Loucy (cell line): Measurements from ENCODE around the gene KRTAP10-11.

Experiments used
- H2AFZ ChIP-seq: fragments of 200-600 bp; sonication (generic); 2 replicates; pipeline ENCODE4 v1.6.0; 2016; ENCODE audit warnings: antibody characterized with exemption, mild to moderate bottlenecking, low read length, moderate library complexity
- H3F3A ChIP-seq: fragments of 200-600 bp; 2 replicates; pipeline ENCODE4 v1.6.0; 2016; ENCODE audit warnings: antibody characterized with exemption, low read depth, mild to moderate bottlenecking
- H3K27me3 ChIP-seq: fragments of 200-600 bp; sonication (generic); 2 replicates; pipeline ENCODE4 v1.6.1; 2014; ENCODE audit warnings: low read length, mild to moderate bottlenecking; ENCODE audit not compliant: insufficient read depth, poor library complexity, severe bottlenecking
- H3K36me3 ChIP-seq: fragments of 200-600 bp; sonication (generic); 2 replicates; pipeline ENCODE4 v1.6.1; 2016; ENCODE audit warnings: low read length; ENCODE audit not compliant: insufficient read depth
- H3K4me1 ChIP-seq: fragments of 200-600 bp; sonication (generic); 2 replicates; pipeline ENCODE4 v1.5.1; 2014; ENCODE audit warnings: low read length, mild to moderate bottlenecking; ENCODE audit not compliant: insufficient read depth, poor library complexity, severe bottlenecking
- H3K4me2 ChIP-seq: fragments of 200-600 bp; sonication (generic); 2 replicates; pipeline ENCODE4 v1.6.0; 2014; ENCODE audit warnings: antibody characterized with exemption, low read length, low read depth, mild to moderate bottlenecking; ENCODE audit not compliant: poor library complexity, severe bottlenecking
- H3K4me3 ChIP-seq: fragments of 200-600 bp; sonication (generic); 2 replicates; pipeline ENCODE4 v1.5.1; 2014; ENCODE audit warnings: low read length, mild to moderate bottlenecking, mixed read lengths; ENCODE audit not compliant: poor library complexity, severe bottlenecking
- H3K79me2 ChIP-seq: fragments of 200-600 bp; sonication (generic); 2 replicates; pipeline ENCODE4 v1.6.1; 2014; ENCODE audit warnings: low read length; ENCODE audit not compliant: insufficient read depth
- H3K9ac ChIP-seq: fragments of 200-600 bp; sonication (generic); 2 replicates; pipeline ENCODE4 v1.6.0; 2014; ENCODE audit warnings: mild to moderate bottlenecking, low read depth, low read length, moderate library complexity; ENCODE audit not compliant: poor library complexity, severe bottlenecking
- H3K9me2 ChIP-seq: fragments of 200-600 bp; sonication (generic); replicated peaks from 2 replicates; pipeline ENCODE4 v1.6.1; 2016; ENCODE audit warnings: low read depth, low read length, mixed read lengths
- H3K9me3 ChIP-seq: fragments of 200-600 bp; sonication (generic); 2 replicates; pipeline ENCODE4 v1.6.1; 2014; ENCODE audit warnings: mild to moderate bottlenecking, antibody characterized with exemption, low read length, low read depth; ENCODE audit not compliant: insufficient read depth
- H4K20me1 ChIP-seq: fragments of 200-600 bp; sonication (generic); 2 replicates; pipeline ENCODE4 v1.6.0; 2014; ENCODE audit warnings: antibody characterized with exemption, low read length, mild to moderate bottlenecking; ENCODE audit not compliant: insufficient read depth, poor library complexity, severe bottlenecking
- EZH2phosphoT487 ChIP-seq: fragments of 200-600 bp; IDR thresholded peaks from 2 replicates; pipeline ENCODE4 v1.6.1; 2018; ENCODE audit warnings: antibody characterized with exemption, mild to moderate bottlenecking, moderate library complexity, borderline replicate concordance
- TF ChIP-seq, protein P1 (sequence below): fragments of 200-600 bp; sonication (generic); conservative IDR thresholded peaks from 2 replicates; pipeline ENCODE4 v1.5.1; 2014; ENCODE audit warnings: mild to moderate bottlenecking, antibody characterized with exemption, low read length

Gene KRTAP10-11

DNA sequence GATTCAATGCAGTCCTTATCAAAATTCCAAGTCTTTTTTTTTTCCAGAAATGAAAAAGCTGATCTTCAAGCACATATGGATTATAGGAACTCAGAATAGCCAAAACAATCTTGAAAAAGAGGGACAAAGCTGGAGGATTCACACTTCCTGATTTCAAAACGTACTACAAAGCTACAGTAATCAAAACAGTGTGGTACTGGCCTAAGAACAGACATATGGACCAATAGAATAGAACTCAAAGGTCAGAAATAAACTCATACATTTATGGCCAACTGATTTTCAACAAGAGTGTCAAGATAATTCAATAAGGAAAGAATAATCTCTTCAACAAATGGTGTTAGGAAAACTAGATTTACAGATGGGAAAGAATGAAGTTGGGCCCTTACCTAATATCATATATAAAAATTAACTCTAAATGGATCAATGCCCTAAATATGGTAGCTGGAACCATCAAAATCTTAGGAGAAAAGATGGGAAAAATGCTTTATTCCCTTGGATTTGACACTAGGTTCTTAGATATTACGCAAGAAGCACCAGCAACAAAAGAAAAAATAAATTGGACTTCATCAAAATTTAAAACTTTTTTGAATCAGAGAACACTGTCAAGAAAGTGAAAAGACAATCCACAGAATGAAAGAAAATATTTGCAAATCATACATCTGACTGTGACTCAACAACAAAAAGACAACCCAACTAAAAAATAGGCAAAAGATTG is 46.7 kb downstream of the KRTAP10-11 start:
- Histone ChIP-seq H3K9me3 (peaks cover 4% of the 10 kb centered on the region; the same call in 1 of the 2 replicates), H3K27me3 (no peaks in the 10 kb centered on the region), H3K79me2 (no peaks in the 10 kb centered on the region), H3K4me1 (no peaks in the 10 kb centered on the region), H3K4me3 (no peak overlapping the region), H3K4me2 (no peak overlapping the region), H3K9ac (no peak overlapping the region), H4K20me1 (no peaks in the 10 kb centered on the region), H3K9me2 (no peaks in the 10 kb centered on the region), H3F3A (no peaks in the 10 kb centered on the region), H3K36me3 (no peaks in the 10 kb centered on the region), H2AFZ (no peak overlapping the region)
- TF ChIP-seq, protein P1, sequence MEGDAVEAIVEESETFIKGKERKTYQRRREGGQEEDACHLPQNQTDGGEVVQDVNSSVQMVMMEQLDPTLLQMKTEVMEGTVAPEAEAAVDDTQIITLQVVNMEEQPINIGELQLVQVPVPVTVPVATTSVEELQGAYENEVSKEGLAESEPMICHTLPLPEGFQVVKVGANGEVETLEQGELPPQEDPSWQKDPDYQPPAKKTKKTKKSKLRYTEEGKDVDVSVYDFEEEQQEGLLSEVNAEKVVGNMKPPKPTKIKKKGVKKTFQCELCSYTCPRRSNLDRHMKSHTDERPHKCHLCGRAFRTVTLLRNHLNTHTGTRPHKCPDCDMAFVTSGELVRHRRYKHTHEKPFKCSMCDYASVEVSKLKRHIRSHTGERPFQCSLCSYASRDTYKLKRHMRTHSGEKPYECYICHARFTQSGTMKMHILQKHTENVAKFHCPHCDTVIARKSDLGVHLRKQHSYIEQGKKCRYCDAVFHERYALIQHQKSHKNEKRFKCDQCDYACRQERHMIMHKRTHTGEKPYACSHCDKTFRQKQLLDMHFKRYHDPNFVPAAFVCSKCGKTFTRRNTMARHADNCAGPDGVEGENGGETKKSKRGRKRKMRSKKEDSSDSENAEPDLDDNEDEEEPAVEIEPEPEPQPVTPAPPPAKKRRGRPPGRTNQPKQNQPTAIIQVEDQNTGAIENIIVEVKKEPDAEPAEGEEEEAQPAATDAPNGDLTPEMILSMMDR = no peak
- TF ChIP-seq EZH2phosphoT487 = no peak

- Histone ChIP-seq H4K20me1 (no peaks in the 10 kb centered on the region), H3F3A (no peaks in the 10 kb centered on the region), H2AFZ (no peak overlapping the region), H3K9me3 (peaks cover 4% of the 10 kb centered on the region; the same call in 1 of the 2 replicates), H3K9ac (no peak overlapping the region), H3K4me2 (no peak overlapping the region), H3K27me3 (no peaks in the 10 kb centered on the region), H3K36me3 (no peaks in the 10 kb centered on the region), H3K9me2 (no peaks in the 10 kb centered on the region), H3K4me1 (no peaks in the 10 kb centered on the region), H3K4me3 (no peak overlapping the region), H3K79me2 (no peaks in the 10 kb centered on the region)
- no peak for TF ChIP-seq EZH2phosphoT487
- TF ChIP-seq, protein P1 = no peak
These were observed 48.6 kb downstream of the KRTAP10-11 start for GRCh38 chr21:44694776-44695175.

DNA sequence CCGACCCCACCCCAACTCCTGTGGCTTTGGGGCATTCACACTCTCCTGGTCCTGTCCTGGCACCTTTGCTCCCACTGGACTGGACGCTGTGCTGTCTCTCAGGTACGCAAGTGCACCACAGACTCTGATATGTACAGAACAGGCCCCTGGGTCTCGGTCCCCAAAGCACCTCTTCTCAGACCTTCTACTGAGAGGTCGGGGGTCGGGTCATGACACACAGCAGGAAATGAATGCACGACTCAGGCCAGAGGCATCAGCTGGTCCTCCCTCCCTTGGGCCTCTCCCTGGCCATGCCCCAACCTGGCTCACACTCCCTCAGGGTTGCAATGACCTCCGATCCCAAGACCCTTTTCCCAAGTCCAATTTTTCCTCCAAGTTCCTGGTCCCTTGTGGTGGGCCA is 49.0 kb downstream of the KRTAP10-11 start:
- Histone ChIP-seq H3K4me2 (no peak overlapping the region), H3K9me2 (no peaks in the 10 kb centered on the region), H4K20me1 (no peaks in the 10 kb centered on the region), H3K9me3 (peaks cover 4% of the 10 kb centered on the region; the same call in 1 of the 2 replicates), H3K79me2 (no peaks in the 10 kb centered on the region), H3F3A (no peaks in the 10 kb centered on the region), H3K9ac (no peak overlapping the region), H3K27me3 (no peaks in the 10 kb centered on the region), H3K36me3 (no peaks in the 10 kb centered on the region), H3K4me1 (no peaks in the 10 kb centered on the region), H2AFZ (no peak overlapping the region), H3K4me3 (no peak overlapping the region)
- no peak for TF ChIP-seq EZH2phosphoT487
- TF ChIP-seq, protein P1 = no peak
